ENCODE measurements around the gene MTHFD1L. TPM values are rescaled to one million over a fixed set of nuclear protein-coding genes. Genes with fewer than 3 reads are reported as not detected.

MTHFD1L gene
- total RNA-seq, 8 experiments from 2014 or later, result 23.0 to 82.3 (median 37.5) TPM

DNA sequence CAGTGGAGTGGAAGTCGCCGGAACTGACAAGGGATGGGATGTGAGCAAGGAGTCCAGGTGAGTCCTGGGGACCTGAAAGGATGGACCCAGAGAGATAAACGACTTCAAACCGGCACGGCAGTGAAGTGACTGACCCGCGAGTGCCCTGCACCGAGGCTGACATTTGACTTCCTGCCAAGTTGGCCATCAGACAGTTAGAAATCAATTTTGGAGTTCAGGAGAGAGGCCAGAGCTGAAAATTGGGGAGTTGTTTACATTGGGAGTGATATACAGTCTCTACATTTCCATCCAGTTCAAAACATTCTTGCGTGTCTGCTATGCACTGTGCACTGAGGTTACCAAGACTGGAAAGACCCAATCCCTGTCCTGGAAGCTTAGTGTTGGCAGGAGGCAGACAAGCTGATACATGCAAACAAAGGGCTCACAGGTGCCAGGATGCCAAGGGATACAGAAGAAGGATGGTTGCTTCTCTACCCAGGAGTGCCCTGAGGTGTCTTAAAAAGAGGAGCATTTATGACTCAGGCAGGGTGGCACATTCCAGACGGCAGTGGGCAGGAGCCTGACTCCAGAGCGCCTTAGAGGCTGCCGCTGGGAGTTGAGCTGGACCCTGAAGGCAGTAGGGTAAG lies 186.6 kb downstream of the MTHFD1L start:
- no peak overlapping the region for H3K4me3 ChIP-seq
- WGBS, 10 experiments, result 80 to 100% (median 92%) methylated on average over 1 to 8 of the region's 12 CpGs; no CpG with 5 or more reads in 2 of the 10 experiments
- H3K27ac ChIP-seq, result no peak overlapping the region
- peaks cover 23 to 26% of the 10 kb centered on the region in 2 donors for H3K4me1 ChIP-seq (replicated peaks in 1 of 2)
- ATAC-seq (replicated peaks in 6 of 8), result peak in 2 of 8 experiments; percentile 35 to 39
- in situ Hi-C loops (cut with MboI; ENCODE audit: low pct_unique_long_range_greater_than_20kb in 2 of 9, low sequenced_read_pairs in 9 of 9, unreplicated experiment in 9 of 9), result no loop called here

DNA sequence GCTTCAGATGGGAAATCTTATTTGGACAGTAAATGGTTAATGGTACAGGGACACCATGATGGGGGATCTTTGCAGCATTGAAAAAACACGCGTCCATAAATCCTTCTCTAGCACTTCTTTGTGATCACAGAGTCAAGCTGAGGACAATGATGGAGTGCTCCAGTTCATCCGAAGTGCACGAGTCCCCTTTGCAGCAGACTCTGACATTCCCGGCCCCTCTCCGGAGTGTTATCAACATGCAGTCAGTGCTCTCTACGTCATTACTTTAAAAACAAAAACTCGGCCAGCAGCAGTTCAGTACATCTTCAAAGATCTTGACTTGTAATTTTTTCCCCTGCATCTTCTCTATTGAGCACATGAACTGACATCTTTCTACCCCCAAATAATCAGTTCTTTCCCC lies 188.8 kb downstream of the MTHFD1L start:
- peak in 5 of 8 experiments; percentile 77 to 90 (median 83) for ATAC-seq (replicated peaks in 6 of 8)
- in situ Hi-C loops (cut with MboI; ENCODE audit: low pct_unique_long_range_greater_than_20kb in 2 of 9, low sequenced_read_pairs in 9 of 9, unreplicated experiment in 9 of 9), result no loop called here
- 0 to 57% (median 29%) methylated on average over 3 to 8 of the region's 8 CpGs; no CpG with 5 or more reads in 2 of the 10 experiments for WGBS, 10 experiments
- H3K4me3 ChIP-seq, result no peak overlapping the region
- no peak overlapping the region for H3K27ac ChIP-seq
- peaks cover 36 to 48% of the 10 kb centered on the region in 2 donors for H3K4me1 ChIP-seq (replicated peaks in 1 of 2)

DNA sequence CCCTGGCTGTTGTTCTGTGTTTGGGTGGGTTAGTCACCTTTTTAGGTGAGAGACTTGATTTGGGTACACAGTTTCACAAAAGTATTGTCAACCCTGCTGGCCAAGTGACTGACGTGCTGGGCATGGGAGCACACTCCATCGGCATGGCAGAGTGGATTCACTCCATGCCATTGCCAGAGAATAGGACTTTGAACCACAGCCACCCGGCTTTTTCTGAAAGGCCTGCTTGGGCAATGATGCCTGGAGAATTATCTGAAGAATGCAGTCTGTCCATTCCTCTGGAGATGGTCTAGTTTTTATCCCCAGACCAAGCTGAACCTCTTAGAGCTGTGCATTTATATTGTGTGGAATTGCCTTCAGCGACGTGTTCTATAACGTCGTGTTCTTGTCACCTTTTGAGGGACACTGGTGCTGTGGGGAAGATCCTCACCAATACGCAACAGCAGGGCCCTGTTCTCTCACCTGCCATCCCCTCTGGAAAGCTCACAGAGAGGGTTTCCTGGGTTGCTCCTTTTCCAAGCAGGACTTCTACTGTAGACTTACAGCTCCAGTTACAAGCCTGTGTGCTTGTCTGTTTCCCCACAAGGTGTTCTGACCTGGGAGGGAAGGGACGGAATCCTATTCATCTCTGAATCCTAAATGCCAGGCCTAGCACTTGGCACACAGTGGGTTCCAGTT lies 190.9 kb downstream of the MTHFD1L start:
- ATAC-seq (replicated peaks in 6 of 8), result no peak
- WGBS, 10 experiments, result 72 to 100% (median 92%) methylated on average over 1 to 6 of the region's 9 CpGs; no CpG with 5 or more reads in 1 of the 10 experiments
- no peak overlapping the region for H3K4me3 ChIP-seq
- H3K4me1 ChIP-seq (replicated peaks in 1 of 2), result peaks cover 55 to 69% of the 10 kb centered on the region in 2 donors
- H3K27ac ChIP-seq, result no peak overlapping the region
- in situ Hi-C loops (cut with MboI; ENCODE audit: low pct_unique_long_range_greater_than_20kb in 2 of 9, low sequenced_read_pairs in 9 of 9, unreplicated experiment in 9 of 9), result no loop called here

DNA sequence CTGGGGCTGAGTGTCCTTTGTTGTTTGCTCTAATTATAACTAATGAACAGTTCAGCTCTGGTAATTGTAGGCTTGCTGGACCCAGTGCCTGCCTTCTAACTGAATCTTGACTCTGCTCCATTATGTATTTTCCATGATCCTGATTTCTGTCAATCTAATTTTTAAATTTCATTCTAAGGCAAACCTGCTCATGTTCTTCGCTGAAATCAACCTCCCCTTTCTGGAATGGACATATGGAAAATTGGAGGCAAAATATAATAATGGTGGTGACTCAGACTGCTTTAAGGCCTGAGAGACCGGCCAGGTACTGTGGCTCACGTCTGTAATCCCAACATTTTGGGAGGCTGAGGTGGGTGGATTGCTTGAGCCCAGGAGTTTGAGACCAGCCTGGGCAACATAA lies 191.6 kb downstream of the MTHFD1L start:
- H3K4me3 ChIP-seq, result no peak overlapping the region
- 80 to 100% (median 98%) methylated on average over 1 to 3 of the region's 3 CpGs; no CpG with 5 or more reads in 4 of the 10 experiments for WGBS, 10 experiments
- peak overlapping the region in 1 of 2 donors; percentile 63 for H3K27ac ChIP-seq
- H3K4me1 ChIP-seq (replicated peaks in 1 of 2), result peaks cover 55 to 75% of the 10 kb centered on the region in 2 donors
- in situ Hi-C loops (cut with MboI; ENCODE audit: low pct_unique_long_range_greater_than_20kb in 2 of 9, low sequenced_read_pairs in 9 of 9, unreplicated experiment in 9 of 9), result no loop called here
- ATAC-seq (replicated peaks in 6 of 8), result no peak

DNA sequence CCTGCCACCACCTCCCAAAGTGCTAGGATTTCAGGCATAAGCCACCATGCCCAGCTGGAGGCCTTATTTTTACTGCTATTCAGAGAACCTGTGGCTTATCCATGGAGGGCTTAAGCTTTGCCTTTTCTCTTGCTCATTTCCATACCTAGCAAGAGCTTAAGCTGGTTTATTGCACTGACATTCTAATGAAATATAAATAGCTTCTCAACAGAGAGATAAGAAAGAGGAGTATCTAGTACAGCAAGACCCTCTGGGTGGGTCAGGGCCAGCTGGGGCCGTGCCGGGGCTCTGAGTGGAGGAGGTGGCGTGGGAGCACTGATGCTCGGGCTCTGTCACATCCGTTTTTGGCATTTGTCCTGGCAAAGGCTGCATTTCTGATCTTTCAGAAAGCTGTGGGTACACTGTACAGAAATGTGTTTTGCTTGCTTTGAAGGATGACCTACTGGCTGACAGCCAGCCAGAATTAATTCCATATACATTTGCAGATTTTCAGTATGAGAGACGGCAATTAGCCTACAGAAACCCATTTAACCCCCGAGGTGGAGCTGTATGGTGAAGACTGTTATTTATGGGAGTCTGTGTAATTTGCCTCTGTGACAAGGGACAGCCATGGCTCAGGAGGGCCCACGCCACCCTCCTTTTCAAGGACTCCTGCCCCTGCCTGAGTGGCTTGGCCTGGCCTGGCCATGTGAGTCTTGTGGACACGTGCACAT lies 192.7 kb downstream of the MTHFD1L start:
- H3K27ac ChIP-seq, result peak overlapping the region; percentile 61 to 63
- H3K4me1 ChIP-seq (replicated peaks in 1 of 2), result peaks cover 48 to 79% of the 10 kb centered on the region in 2 donors
- WGBS, 10 experiments, result 13 to 95% (median 55%) methylated on average over 2 to 9 of the region's 9 CpGs; no CpG with 5 or more reads in 4 of the 10 experiments
- H3K4me3 ChIP-seq, result no peak overlapping the region
- in situ Hi-C loops (cut with MboI; ENCODE audit: low pct_unique_long_range_greater_than_20kb in 2 of 9, low sequenced_read_pairs in 9 of 9, unreplicated experiment in 9 of 9), result no loop called here
- ATAC-seq (replicated peaks in 6 of 8), result peak in 6 of 8 experiments; percentile 33 to 85 (median 78)

DNA sequence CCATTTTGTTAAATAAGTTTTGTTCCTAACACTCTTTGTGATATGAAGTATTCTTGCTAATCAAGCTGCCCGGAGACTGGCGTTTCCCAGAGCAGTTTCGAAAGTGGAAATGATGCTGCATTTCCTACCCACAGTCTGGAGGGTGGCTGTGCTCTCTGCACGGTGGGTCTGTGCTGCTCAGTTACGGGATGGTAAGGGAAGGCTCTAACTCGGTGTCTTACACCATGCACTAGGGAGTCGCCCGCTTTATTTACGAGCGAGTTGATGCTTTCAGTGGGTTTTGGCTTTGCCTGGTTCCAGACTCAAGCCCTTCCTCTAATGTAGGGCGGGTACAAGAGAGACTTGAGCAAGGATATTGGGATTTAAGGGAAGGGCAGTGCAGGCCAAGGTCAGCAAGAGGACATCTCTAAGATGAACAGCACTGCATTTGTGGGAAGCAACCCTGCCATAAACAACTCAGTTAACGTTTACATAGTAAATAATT lies 194.2 kb downstream of the MTHFD1L start:
- WGBS, 10 experiments, result 0 to 89% (median 71%) methylated on average over 1 to 8 of the region's 12 CpGs; no CpG with 5 or more reads in 3 of the 10 experiments
- Histone ChIP-seq H3K4me1 (replicated peaks in 1 of 2) (peaks cover 35 to 73% of the 10 kb centered on the region in 2 donors), H3K4me3 (no peak overlapping the region), H3K27ac (peak overlapping the region; percentile 63 to 72)
- in situ Hi-C loops (cut with MboI; ENCODE audit: low pct_unique_long_range_greater_than_20kb in 2 of 9, low sequenced_read_pairs in 9 of 9, unreplicated experiment in 9 of 9), result no loop called here
- peak; percentile 4 to 63 (median 10) for ATAC-seq (replicated peaks in 6 of 8)

DNA sequence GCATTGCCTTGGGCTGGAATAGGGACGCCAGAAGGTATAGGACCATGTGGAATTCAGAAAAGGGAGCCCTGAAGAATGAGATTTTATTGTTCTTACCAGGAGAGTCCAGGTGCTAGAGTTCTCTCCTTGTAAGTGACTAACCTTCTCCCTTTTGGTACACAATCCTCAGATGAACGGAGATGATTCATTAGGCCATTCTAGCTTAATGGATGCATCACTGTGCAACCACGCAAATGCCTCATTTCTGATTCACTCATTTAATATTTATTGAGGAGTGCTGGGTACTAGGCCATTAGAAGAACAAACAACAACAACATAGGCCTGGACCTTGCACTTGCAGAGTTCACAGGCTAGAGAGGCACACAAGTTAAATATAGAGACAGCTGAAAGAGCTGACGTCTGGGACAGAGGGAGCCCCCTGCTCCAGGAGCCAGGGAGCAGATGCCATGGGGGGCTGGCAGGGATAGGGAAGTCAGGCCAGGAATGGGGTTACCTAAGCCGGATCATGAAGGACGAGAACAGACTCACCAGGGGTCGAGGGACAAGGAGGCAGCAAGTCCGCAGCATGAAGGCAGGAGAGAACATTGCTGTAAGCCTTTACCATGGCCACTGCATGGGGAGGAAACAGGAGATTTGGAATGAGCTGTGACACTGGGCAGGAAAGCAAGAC lies 194.7 kb downstream of the MTHFD1L start:
- peak in 7 of 8 experiments; percentile 49 to 78 (median 55) for ATAC-seq (replicated peaks in 6 of 8)
- in situ Hi-C loops (cut with MboI; ENCODE audit: low pct_unique_long_range_greater_than_20kb in 2 of 9, low sequenced_read_pairs in 9 of 9, unreplicated experiment in 9 of 9), result no loop called here
- no peak overlapping the region for H3K4me3 ChIP-seq
- peaks cover 32 to 71% of the 10 kb centered on the region in 2 donors for H3K4me1 ChIP-seq (replicated peaks in 1 of 2)
- WGBS, 10 experiments, result 0 to 86% (median 79%) methylated on average over 1 to 8 of the region's 8 CpGs; no CpG with 5 or more reads in 2 of the 10 experiments
- peak overlapping the region; percentile 60 to 63 for H3K27ac ChIP-seq

DNA sequence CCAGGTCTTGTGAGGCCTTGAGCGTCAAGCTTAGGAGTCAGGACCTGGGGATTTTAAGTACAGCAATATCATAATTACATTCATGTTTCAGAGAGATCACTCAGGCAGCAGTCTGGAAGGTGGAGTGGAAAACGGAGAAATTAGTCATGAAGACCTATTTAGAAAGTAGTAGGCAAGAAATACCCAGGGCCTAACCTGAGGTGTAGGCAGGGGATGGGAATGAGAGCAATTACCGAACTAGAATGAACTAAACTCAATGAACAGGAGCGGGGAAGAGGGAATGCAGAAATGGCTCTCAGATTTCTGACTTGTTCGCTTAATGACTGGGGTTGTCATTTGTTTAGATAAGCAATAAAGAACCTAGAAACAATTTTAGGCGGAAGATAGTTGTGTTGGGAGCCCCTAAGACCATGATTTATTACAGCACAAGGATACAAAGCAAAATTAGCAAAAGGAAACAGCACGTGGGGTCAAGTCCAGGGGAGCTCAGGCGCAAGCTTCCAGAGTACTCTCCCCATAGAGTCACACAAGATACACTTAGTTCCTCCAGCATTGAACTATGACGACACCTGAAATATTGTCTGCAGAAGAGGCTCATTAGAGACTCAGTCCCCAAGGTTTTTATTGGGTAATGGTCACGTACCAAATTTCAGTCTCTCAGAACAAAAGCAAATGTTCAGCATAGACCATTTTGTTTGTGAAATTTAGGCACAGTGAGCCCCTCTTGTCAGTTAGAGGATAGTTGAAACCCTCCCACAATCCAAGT lies 195.4 kb downstream of the MTHFD1L start:
- 69 to 100% (median 88%) methylated on average over 1 to 9 of the region's 10 CpGs for WGBS, 10 experiments
- Histone ChIP-seq H3K27ac (peak overlapping the region; percentile 60 to 63), H3K4me1 (replicated peaks in 1 of 2) (peaks cover 32 to 71% of the 10 kb centered on the region in 2 donors), H3K4me3 (no peak overlapping the region)
- in situ Hi-C loops (cut with MboI; ENCODE audit: low pct_unique_long_range_greater_than_20kb in 2 of 9, low sequenced_read_pairs in 9 of 9, unreplicated experiment in 9 of 9), result no loop called here
- ATAC-seq (replicated peaks in 6 of 8), result peak in 1 of 8 experiments; percentile 6

DNA sequence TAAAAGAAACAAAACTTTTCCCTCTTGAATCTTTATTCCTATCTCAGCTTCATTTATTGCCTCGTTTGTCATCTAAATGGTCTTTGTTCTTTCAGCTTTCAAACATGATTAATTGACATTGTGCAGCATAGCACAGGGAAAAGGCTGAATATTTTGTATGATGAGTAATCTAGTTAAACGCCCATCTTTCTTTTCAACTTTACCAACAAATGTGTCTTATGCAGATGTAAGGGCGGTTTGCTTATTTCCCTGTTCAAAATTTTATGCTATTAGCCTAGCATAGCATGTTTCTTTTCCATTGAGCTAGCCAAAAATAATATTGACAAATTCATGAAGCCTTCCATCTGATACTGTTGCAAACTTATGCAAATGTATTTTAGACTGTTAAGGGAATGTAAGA lies 197.8 kb downstream of the MTHFD1L start:
- Histone ChIP-seq H3K27ac (no peak overlapping the region), H3K4me3 (no peak overlapping the region), H3K4me1 (replicated peaks in 1 of 2) (peaks cover 30 to 53% of the 10 kb centered on the region in 2 donors)
- 0 to 76% (median 24%) methylated on average over 1 to 3 of the region's 3 CpGs; no CpG with 5 or more reads in 2 of the 10 experiments for WGBS, 10 experiments
- in situ Hi-C loops (cut with MboI; ENCODE audit: low pct_unique_long_range_greater_than_20kb in 2 of 9, low sequenced_read_pairs in 9 of 9, unreplicated experiment in 9 of 9), result no loop called here
- ATAC-seq (replicated peaks in 6 of 8), result peak in 5 of 8 experiments; percentile 32 to 53 (median 44)

DNA sequence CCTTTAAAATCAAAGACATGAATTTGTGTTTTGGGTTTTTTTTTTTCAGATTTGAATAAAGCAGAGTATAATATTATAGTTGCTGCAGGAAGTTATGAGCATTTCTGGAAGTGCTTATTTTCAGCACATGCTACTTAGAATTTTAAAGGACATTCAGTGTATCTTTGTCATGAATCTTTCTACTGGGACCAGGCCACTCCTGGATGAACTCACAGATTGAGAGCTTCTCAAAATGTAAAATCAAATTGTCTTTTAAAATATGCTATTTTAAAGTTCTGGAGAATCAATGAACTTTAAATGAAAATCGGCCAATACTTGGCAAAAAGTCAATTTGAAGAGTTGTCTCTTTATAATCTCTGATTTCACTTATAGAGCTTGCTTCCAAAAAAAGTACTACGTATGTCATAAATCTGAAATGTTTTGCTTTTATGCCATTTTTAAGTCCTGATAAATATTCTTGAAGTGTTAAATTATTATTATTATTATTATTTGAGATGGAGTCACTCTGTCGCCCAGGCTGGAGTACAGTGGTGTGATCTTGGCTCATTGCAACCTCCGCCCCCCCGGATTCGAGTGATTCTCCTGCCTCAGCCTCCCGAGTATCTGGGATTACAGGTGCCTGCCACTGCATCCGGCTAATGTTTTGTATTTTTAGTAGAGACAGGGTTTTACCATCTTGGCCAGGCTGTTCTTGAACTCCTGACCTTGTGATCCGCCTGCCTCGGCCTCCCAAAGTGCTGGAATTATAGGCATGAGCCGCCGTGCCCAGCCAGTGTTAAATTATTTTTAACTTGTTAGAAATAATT lies 198.5 kb downstream of the MTHFD1L start:
- 77 to 100% (median 90%) methylated on average over 3 to 12 of the region's 12 CpGs for WGBS, 10 experiments
- in situ Hi-C loops (cut with MboI; ENCODE audit: low pct_unique_long_range_greater_than_20kb in 2 of 9, low sequenced_read_pairs in 9 of 9, unreplicated experiment in 9 of 9), result no loop called here

DNA sequence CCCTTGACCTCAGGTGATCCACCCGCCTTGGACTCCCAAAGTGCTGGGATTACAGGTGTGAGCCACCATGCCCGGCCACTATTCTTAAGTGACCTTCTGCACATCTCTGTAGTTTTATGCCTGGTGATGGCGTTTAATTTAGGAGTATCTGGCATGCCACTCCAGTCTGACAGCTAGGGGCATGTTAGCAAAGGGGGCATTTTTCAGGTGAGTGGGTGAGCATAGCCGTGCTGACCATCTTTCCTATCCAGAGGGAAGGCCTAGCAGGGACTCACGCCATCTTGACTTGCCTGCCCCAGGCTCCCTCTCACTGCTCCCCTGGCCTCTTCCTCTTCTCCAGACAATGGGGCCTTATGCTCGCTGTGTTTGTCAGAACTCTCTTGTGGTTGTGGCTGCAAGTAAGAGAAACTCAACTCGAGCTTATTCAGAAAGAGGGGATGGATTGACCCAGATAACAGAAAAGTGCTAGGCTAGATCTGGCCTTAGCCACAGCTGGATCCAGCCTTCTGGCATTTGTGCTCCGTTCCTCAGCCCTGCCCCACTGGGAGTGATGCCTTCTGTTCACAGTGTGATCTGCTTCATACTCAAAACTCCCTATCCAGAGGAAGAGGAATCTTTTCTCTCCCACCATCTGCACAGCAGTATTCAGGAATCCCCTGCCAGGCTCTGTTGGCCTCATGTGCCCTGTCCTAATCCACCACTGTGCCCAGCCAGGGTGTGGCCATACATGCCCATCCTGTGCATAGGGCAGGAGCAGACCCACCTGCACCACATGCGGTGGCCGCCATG lies 199.7 kb downstream of the MTHFD1L start:
- no peak for ATAC-seq (replicated peaks in 6 of 8)
- H3K4me1 ChIP-seq (replicated peaks in 1 of 2), result peaks cover 18 to 35% of the 10 kb centered on the region in 2 donors
- in situ Hi-C loops (cut with MboI; ENCODE audit: low pct_unique_long_range_greater_than_20kb in 2 of 9, low sequenced_read_pairs in 9 of 9, unreplicated experiment in 9 of 9), result no loop called here
- H3K27ac ChIP-seq, result no peak overlapping the region
- 73 to 100% (median 92%) methylated on average over 1 to 6 of the region's 10 CpGs; no CpG with 5 or more reads in 3 of the 10 experiments for WGBS, 10 experiments
- H3K4me3 ChIP-seq, result no peak overlapping the region

More for the DNA sequence above, 198.5 kb downstream of the MTHFD1L start:
- H3K4me1 ChIP-seq (replicated peaks in 1 of 2), result peaks cover 25 to 46% of the 10 kb centered on the region in 2 donors
- no peak overlapping the region for H3K27ac ChIP-seq
- no peak overlapping the region for H3K4me3 ChIP-seq
- ATAC-seq (replicated peaks in 6 of 8), result no peak
